ENCODE data around the gene SYT17. TPM values are rescaled to one million over a fixed set of nuclear protein-coding genes. Genes with fewer than 3 reads are reported as not detected.

The SYT17 gene
- total and polyA plus RNA-seq, 12 donors, result 0.20 to 1.3 (median 0.59) TPM

- H3K9me3 ChIP-seq, result peaks cover 0 to 31% (median 5%) of the 10 kb centered on the region in 11 donors
- intact Hi-C loops (cut with DNase I), result no loop called here
Observed at GRCh38 chr16:19196871-19197270, 28.8 kb downstream of the SYT17 start.

GRCh38 chr16:19203374-19203966 lies 35.4 kb downstream of the SYT17 start:
- intact Hi-C loops (cut with DNase I), result no loop called here
- Histone ChIP-seq H3K4me3 (no peak overlapping the region), H3K4me1 (no peaks in the 10 kb centered on the region), H3K9me3 (peaks cover 0 to 29% (median 3%) of the 10 kb centered on the region in 11 donors), H3K27ac (no peak overlapping the region), H3K36me3 (no peaks in the 10 kb centered on the region), H3K27me3 (no peaks in the 10 kb centered on the region)
- DNase-seq, result no peak
- ATAC-seq, result no peak
- no peak for TF ChIP-seq CTCF (IDR thresholded peaks at IDR 0.05)
- 81 to 87% methylated on average over 12 of the region's 12 CpGs for WGBS, 2 donors

More at GRCh38 chr16:19196871-19197270, 28.8 kb downstream of the SYT17 start:
- no peak for TF ChIP-seq CTCF (IDR thresholded peaks at IDR 0.05)
- DNase-seq, result no peak
- Histone ChIP-seq H3K4me3 (no peak overlapping the region), H3K27me3 (no peaks in the 10 kb centered on the region), H3K36me3 (peaks cover 0 to 6% (median 0%) of the 10 kb centered on the region in 9 donors), H3K27ac (no peak overlapping the region), H3K4me1 (no peaks in the 10 kb centered on the region)
- no peak for ATAC-seq
- 59 to 63% methylated on average over 6 of the region's 6 CpGs for WGBS, 2 donors

- Histone ChIP-seq H3K27me3 (no peaks in the 10 kb centered on the region), H3K4me3 (no peak overlapping the region), H3K27ac (peak overlapping the region in 1 of 10 donors; percentile 55), H3K4me1 (no peaks in the 10 kb centered on the region), H3K36me3 (no peaks in the 10 kb centered on the region), H3K9me3 (peaks cover 0 to 14% (median 0%) of the 10 kb centered on the region in 11 donors)
- TF ChIP-seq CTCF (IDR thresholded peaks at IDR 0.05), result no peak
- WGBS, 2 donors, result 76 to 77% methylated on average over 9 of the region's 9 CpGs
- ATAC-seq (no peak), DNase-seq (no peak)
- intact Hi-C loops (cut with DNase I), result no loop called here
Observed at GRCh38 chr16:19210280-19210924, 42.4 kb downstream of the SYT17 start.

GRCh38 chr16:19210968-19211367 lies 42.9 kb downstream of the SYT17 start:
- no peaks in the 10 kb centered on the region for H3K4me1 ChIP-seq
- no peak for ATAC-seq
- intact Hi-C loops (cut with DNase I), result no loop called here
- TF ChIP-seq CTCF (IDR thresholded peaks at IDR 0.05), result no peak
- WGBS, 2 donors, result 67 to 68% methylated on average over 12 of the region's 12 CpGs
- peaks cover 0 to 20% (median 3%) of the 10 kb centered on the region in 11 donors for H3K9me3 ChIP-seq
- H3K27me3 ChIP-seq, result no peaks in the 10 kb centered on the region
- DNase-seq, result no peak
- peak overlapping the region in 1 of 10 donors; percentile 55 for H3K27ac ChIP-seq
- no peak overlapping the region for H3K4me3 ChIP-seq
- H3K36me3 ChIP-seq, result no peaks in the 10 kb centered on the region
